KBM-7 (cell line): ENCODE data around the gene LAMC2.
"Not testable (repeated sequence)": the region's sequence is repeated elsewhere in the genome, so short reads cannot be mapped to it uniquely, and the experiment has no call there.

ENCODE experiments used
- DNase-seq: peaks from one replicate; pipeline ENCODE4 v3.0.0-alpha.2; 2015
- in situ Hi-C: fragments of 300-500 bp; cut with MboI; formaldehyde crosslinking; loops from 2 replicates; pipeline ENCODE4 v1.14.3; 2020; ENCODE audit warnings: low sequenced_read_pairs, low pct_unique_long_range_greater_than_20kb, mixed read lengths

LAMC2 gene

DNA sequence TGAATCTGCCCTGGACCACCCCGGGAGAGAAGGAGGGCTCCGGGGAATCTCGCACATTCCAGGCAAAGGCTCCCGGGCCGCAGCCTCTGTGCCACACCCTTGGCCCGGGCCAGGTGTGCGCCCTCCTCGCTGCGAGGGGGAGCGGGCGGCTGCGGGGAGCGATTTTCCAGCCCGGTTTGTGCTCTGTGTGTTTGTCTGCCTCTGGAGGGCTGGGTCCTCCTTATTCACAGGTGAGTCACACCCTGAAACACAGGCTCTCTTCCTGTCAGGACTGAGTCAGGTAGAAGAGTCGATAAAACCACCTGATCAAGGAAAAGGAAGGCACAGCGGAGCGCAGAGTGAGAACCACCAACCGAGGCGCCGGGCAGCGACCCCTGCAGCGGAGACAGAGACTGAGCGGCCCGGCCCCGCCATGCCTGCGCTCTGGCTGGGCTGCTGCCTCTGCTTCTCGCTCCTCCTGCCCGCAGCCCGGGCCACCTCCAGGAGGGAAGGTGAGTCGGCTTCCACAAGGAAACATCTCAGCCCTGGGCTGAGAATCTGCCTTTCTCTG lies at the start of gene LAMC2:
TSS of gene LAMC2 (plus strand) at position 324 of the 550 bp plus-strand sequence. CDS start at position 413, 89 bp downstream.
- in situ Hi-C loops, result no loop called here

DNA sequence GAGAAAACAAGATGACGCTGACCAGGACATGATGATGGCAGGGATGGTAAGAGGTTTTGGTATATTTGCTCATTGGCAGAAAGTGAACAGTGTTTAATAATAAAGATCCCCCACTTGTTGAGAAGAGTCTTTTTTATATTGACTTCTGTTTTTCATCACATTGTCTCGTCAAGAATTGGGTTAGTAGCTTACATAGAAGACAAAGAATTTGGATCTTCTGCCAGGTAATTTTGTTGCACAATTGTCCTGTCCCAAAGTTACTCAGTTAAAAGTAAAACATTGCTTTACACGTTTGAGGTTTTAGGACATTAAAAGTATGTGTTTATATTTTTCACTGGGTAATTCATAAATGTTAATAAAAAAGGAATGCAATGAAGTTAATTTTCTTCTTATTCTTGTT lies 48.3 kb upstream of the LAMC2 start:
- in situ Hi-C loops, result no loop called here
- DNase-seq, result no peak

More for the DNA sequence above, at the start of gene LAMC2:
- no peak for DNase-seq

DNA sequence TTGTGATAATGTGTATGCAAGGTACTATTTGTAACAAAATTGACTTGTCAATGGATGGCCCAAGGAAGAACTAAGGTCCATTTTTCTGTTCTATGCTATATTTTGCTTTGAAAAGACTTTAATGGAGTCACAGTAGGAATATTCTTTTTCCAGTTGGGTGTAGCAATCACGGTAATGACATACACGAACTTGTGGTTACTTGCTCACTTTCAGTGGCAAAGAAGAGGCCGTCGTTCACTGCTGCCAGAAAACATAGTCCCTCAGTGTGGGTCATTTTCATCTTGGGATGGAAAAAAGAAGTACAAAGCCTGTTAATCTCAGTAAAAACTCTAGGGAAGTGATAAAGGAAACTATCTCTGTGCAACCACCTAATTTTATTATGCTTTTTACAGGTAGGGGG lies 47.8 kb upstream of the LAMC2 start:
- DNase-seq, result no peak
- in situ Hi-C loops, result no loop called here

DNA sequence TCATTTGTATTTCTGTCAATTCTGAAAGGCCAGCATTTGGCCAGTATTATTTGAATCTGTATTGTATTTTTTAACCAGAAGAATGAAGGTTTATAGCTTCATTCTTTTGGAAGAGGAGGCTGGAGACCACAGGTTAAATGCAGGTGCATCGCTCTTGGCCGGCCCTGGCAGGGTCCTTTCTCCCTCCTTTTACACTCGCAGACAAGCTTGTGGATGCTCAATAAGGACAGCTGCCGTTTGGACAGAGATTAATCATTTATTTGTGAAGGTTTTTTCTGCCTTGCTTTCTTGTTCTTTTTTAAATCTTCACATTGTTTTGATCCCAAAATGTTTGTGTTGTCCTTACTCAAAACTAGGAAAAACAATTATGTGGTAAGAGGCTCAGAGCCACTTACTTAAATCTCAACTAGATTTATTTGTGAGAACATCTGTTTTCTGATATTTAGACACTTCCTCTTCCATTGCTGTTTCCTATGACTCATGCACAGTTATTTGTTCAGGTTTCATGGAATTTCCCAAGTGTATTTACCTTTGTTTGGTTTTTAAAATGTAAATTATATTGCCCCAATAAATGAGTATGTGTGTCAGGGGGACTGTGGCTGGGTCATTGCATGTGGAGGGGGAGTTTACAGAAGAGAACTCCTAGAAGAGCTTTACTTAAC lies 46.7 kb upstream of the LAMC2 start:
- peak; percentile 12 for DNase-seq
- in situ Hi-C loops, result no loop called here

DNA sequence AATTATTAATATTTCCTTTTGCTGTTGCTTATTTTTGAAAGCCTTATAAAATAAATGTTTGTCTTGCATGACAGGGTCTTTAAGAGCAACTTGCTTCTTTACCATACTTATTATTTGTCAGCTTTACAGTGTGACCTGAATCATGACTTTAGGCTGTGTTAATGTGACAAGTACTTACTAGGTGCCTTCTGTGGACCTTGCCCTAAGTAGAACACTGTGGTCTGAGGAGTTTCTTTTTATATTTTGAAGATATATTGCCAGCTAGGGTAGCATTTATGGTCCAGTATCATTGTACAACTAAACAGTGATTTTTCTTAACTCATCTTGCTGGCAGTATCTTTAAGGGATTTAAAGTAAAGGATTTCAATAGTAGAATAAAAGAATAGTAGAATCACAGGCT lies 45.4 kb upstream of the LAMC2 start:
- DNase-seq, result no peak
- in situ Hi-C loops, result no loop called here

DNA sequence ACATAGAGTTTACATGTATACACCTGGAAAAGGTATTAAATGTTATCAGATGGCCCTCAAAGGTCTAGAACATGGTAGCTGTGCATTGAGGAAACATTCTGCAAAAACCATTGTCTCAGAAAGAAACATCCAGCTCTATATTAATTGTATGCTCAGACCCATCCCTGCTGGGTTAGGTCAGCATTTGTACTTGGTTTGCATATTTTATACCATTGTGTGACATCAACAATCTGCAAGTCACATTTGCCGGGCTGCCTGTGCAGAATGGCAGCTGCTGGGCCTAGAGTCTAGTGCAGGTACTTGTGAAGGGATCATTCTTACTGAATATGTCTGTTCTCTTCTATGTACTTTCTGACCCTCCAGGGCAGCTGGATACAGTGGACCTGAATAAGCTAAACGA lies 43.9 kb upstream of the LAMC2 start:
- in situ Hi-C loops, result no loop called here

DNA sequence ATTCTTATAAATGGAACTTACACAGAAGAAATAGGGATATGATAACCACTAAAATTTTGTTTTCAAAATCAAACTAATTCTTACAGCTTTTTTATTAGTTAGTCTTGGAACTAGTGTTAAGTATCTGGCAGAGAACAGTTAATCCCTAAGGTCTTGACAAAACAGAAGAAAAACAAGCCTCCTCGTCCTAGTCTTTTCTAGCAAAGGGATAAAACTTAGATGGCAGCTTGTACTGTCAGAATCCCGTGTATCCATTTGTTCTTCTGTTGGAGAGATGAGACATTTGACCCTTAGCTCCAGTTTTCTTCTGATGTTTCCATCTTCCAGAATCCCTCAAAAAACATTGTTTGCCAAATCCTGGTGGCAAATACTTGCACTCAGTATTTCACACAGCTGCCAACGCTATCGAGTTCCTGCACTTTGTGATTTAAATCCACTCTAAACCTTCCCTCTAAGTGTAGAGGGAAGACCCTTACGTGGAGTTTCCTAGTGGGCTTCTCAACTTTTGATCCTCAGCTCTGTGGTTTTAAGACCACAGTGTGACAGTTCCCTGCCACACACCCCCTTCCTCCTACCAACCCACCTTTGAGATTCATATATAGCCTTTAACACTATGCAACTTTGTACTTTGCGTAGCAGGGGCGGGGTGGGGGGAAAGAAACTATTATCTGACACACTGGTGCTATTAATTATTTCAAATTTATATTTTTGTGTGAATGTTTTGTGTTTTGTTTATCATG lies 42.3 kb upstream of the LAMC2 start:
- in situ Hi-C loops, result no loop called here
- no peak for DNase-seq

More for the DNA sequence above, 43.9 kb upstream of the LAMC2 start:
- no peak for DNase-seq

DNA sequence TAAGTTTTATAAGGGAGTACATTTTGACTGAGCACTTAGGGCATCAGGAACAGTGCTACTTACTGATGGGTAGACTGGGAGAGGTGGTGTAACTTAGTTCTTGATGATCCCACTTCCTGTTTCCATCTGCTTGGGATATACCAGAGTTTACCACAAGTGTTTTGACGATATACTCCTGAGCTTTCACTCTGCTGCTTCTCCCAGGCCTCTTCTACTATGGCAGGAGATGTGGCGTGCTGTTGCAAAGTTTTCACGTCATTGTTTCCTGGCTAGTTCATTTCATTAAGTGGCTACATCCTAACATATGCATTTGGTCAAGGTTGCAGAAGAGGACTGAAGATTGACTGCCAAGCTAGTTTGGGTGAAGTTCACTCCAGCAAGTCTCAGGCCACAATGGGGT lies 41.3 kb upstream of the LAMC2 start:
- no peak for DNase-seq
- in situ Hi-C loops, result no loop called here

DNA sequence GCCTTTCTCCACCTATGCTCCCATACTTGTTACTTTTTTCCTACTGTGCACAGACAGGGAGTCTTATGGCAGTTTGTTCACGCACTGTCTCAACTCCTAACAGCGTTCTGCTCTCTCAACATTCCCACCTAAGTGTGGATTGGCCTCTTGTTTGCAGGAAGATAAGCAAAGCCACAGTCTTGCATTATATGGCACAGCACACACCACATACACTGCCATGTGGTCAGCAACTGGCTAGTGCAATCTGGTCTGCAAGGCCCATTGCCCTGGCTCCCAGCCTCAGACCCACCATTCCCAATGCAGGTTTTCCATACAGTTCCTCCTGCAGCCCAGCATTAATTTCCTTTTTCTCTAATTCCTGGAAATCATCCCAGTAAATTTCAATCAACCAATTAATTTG lies 38.3 kb upstream of the LAMC2 start:
- no peak for DNase-seq
- in situ Hi-C loops, result no loop called here

DNA sequence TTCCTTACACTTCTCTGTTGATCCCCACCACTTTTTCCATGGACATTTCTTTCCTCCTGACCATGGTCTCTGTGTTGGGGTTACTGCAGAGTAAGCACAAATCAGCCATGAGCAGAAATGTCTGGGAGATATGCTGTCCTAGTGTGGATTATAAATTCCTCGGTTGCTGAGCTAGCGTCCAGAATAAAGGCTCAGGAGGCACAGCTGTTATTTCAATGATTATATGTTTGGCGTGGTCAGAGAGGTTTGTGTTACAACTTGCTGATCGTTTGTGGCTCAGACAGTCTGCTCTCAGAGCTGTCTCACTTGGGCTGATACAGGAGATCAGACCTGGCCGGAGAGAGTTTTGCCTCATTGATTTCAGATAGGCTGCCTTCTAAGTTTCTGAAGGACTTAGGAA lies 37.5 kb upstream of the LAMC2 start:
- no peak for DNase-seq
- in situ Hi-C loops, result no loop called here

DNA sequence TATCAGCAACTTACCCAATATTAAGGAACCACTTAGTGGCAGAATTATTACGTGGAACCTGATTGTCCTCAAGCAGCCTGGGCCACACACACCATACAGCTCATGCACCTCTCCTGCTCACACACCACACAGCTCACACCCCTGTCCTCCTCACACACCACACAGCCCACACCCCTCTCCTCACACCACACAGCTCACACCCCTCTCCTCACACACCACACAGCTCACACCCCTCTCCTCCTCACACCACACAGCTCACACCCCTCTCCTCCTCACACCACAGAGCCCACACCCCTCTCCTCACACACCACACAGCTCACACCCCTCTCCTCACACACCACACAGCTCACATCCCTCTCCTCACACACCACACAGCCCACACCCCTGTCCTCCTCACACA lies 36.8 kb upstream of the LAMC2 start:
- in situ Hi-C loops, result no loop called here
- DNase-seq, result no peak

DNA sequence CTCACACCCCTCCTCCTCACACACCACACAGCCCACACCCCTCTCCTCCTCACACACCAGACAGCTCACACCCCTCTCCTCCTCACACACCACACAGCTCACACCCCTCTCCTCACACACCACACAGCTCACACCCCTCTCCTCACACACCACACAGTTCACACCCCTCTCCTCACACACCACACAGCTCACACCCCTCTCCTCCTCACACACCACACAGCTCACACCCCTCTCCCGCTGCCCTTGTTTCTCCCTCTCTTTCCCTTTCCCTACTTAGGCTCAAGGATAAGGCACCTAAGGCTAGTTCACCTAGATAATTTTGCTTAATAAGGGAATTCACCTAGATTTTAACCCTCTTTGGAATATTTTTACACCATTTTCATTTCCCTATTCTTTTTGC lies 36.0 kb upstream of the LAMC2 start:
- in situ Hi-C loops, DNase-seq: not testable (repeated sequence)

DNA sequence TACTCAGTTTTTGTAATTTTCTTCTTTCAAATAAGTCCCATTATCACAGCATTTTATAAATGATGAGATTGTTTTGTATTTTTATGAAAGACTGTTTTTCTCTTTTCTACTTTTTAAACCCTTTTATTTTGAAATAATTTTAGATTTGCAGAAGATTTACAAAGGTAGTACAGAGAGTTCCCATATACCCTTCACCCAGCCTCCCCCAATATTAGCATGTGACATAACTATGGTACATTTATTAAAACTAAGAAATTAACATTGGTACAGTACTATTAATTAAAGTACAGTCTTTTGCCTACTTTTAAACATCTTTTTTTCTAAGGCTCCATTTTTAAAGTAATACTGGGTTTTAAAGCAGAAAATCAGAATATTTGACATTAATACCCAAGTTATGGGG lies 35.6 kb upstream of the LAMC2 start:
- no peak for DNase-seq
- in situ Hi-C loops, result no loop called here

DNA sequence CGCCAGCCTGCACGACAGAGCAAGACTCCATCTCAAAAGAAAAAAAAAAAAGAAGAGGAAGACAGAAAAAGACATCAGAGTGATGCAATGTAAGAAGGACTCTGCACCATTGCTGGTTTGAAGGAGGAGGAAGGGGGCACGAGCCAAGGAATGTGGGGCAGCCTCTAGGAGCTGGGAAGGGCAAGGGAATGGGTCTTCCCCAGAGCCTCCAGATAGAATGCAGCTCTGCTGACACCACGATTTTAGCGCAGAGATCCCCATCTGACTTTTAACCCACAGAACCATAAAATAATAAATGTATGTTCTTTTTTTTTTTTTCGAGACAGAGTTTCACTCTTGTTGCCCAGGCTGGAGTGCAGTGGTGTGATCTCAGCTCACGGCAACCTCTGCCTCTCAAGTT lies 33.9 kb upstream of the LAMC2 start:
- in situ Hi-C loops, result no loop called here

DNA sequence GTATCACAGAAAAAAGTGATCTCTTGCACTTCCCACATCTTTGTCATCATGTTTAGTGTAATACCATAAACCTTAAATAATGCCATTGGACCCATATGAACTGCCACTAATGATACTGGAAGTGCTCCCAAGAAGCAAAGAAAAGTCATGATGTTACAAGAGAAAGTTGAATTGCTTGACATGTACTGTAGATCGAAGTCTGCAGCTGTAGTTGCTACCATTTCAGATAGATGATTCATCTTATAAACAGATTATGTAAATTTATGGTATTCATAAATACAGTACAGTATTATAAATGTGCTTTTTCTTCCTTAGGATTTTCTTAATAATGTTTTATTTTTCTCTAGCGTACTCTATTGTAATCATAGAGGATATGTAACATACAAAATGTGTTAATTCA lies 30.1 kb upstream of the LAMC2 start:
- no peak for DNase-seq
- in situ Hi-C loops, result no loop called here

More for the DNA sequence above, 33.9 kb upstream of the LAMC2 start:
- DNase-seq, result no peak

DNA sequence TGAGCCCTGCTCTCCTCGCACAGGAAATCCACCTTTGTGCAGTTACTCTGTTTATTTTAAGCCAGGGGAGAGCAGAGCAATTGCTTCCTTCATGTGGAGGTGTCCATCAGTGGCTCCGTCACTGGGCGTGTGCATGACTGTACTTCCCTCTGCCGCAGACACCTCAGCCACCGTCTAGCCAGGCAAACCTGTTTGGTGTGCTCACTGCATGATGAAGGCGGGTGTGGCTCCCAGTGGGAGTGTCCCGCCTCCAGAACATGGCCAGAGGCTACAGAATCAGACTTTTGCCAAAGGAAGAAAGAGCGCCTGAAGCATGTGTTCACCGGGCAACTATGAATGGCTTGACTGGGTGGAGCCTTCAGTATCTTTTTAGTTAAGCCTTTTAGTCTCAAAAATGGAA lies 26.1 kb upstream of the LAMC2 start:
- DNase-seq, result no peak
- in situ Hi-C loops, result no loop called here

DNA sequence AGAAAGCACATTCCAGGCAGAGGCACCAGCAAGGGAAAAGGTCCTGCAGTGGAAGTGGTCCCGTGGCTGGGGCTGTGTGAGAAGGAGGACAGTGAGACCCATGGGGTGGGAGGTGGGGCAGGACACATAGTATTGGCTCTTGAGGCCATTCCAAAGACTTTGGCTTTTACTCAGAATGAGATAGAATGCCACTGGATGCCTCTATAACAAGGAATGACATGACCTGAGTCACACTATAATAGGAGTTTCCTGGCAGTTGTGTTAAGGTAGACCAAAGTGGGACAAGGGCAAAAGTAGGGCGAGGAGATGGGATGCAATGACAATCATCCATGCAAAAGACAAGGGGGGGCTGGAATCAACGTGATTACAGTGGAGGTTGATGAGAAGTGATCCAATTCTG lies 24.7 kb upstream of the LAMC2 start:
- in situ Hi-C loops, result no loop called here
- DNase-seq, result no peak

DNA sequence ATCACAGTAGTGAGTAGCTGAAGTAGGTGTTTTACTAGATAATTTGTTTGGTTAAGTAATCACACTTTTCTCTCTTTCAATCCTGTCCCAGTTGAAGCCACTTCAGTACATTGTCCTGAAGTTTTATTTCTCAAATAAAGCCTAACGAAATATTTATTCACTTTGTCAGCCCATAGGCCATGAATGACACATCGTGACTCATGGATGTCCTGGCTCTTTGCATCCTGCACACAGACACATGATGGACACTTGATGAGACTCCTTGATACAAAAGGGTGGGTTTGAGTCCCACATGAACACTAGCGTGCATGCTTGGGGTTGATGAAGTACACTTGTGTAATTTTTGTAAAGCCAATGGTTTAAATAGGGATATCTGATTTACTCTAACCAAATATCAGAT lies 22.7 kb upstream of the LAMC2 start:
- no peak for DNase-seq
- in situ Hi-C loops, result no loop called here

DNA sequence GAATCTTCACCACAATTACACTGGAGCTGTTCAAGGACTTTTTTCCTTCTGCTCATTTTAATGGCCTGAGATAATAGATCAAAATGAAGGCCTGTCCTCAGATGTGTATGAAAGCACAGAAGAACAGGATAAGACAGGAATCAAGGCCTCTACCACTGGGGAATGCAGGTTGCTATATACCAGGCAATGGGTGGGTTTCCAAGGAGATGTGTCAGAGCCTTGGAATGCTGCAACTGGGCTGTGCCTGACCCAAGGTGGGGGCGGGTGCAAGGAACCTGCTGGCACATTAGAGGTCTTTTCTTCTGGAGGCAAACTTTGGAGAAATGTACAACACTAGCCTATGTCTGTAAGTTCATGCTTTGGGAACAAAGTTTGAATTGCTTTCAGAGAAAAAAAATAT lies 21.7 kb upstream of the LAMC2 start:
- in situ Hi-C loops, result no loop called here
- no peak for DNase-seq

DNA sequence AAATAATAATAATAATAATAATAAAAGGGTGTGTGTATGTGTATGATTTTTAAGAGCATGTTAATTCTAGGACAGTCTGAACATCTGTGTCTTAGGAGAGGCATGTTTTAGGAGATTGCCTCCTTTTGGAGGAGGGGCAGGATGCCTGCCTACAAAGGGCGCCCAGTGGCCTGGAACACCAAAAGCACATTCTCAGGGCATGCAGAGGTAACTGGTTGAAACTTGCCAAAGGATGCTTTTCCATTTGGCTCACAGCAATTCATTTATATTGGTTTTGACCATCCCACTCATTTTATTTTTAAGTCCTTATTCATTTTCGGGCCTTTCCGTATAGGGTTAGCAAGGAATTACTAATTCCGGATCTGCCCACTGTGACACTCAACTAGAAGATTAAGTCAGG lies 21.1 kb upstream of the LAMC2 start:
- in situ Hi-C loops, result no loop called here
- DNase-seq, result no peak

DNA sequence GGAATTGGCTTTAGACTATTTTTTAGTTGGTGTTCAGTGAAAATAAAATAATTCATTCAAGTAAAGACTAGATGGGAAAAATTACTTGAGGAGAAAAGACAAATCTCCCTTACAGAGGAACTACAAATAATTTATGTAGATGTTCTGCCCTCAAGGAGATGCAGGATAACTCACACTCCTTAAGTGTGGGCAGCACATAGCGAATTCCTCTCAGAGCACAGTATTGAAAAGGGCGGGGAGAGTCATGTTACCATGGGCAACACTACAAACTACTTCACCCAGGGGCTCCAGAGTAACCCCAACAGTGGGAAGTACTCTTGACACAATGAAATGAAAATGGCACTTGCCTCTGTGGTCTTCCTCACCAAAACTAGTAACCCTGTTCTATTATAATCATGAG lies 20.6 kb upstream of the LAMC2 start:
- DNase-seq, result no peak
- in situ Hi-C loops, result no loop called here
